ENCODE measurements around the gene SNAPC3. TPM values are rescaled to one million over a fixed set of nuclear protein-coding genes. Genes with fewer than 3 reads are reported as not detected.
"Not testable (repeated sequence)": the region's sequence is repeated elsewhere in the genome, so short reads cannot be mapped to it uniquely, and the experiment has no call there.

Gene SNAPC3
- 20.9 TPM for polyA plus RNA-seq (2013)

- under 1% methylated on average over 62 of the region's 70 CpGs for WGBS (ENCODE audit: insufficient coverage)
- H3K36me3 ChIP-seq (ENCODE audit: control insufficient read depth in 4 of 4, insufficient read depth in 4 of 4, low read length in 3 of 4), result peaks cover 3 to 19% (median 16%) of the 10 kb centered on the region in 4 experiments
- POLR2A ChIA-PET, result no interaction called here
- H3K4me1 ChIP-seq (ENCODE audit: control extremely low read depth in 1 of 4, control insufficient read depth in 4 of 4, insufficient read depth in 4 of 4, low read length in 3 of 4), result peaks cover 6 to 20% (median 14%) of the 10 kb centered on the region in 4 experiments
- peak; percentile 97 to 98 (median 97) for DNase-seq
- peak within 1 kb of the TSS; percentile 61 to 78 for H3K27ac ChIP-seq (ENCODE audit: insufficient read depth in 1 of 2, low read depth in 1 of 2, low read length in 2 of 2, poor library complexity in 1 of 2, severe bottlenecking in 2 of 2)
- H3K9me3 ChIP-seq (ENCODE audit: control extremely low read depth in 1 of 5, control insufficient read depth in 4 of 5, insufficient read depth in 2 of 5, low read depth in 1 of 5, low read length in 4 of 5), result no peaks in the 10 kb centered on the region
- CTCF ChIA-PET, result interaction anchor here (0.8 to 2.0 kb wide), 6 partner anchors 16 to 210 kb away, joined by 3 to 10 read pairs (median 4); partner anchors contain the start of gene TTC39B
- no peaks in the 10 kb centered on the region for H3K27me3 ChIP-seq (replicated peaks in 2 of 5; ENCODE audit: control insufficient read depth in 4 of 5, insufficient read depth in 5 of 5, low read length in 4 of 5)
- H3K4me3 ChIP-seq (ENCODE audit: control insufficient read depth in 1 of 7, extremely low read depth in 1 of 7, insufficient read depth in 4 of 7, low read depth in 2 of 7, low read length in 6 of 7), result peak within 1 kb of the TSS; percentile 94 to 99 (median 98)
Measured at GRCh38 chr9:15422372-15423230, at the start of gene SNAPC3. TSS of gene SNAPC3 (plus strand) at chr9:15422876. CDS start at chr9:15422880, 4 bp downstream.

- H3K9me3 ChIP-seq (ENCODE audit: control extremely low read depth in 1 of 5, control insufficient read depth in 4 of 5, insufficient read depth in 2 of 5, low read depth in 1 of 5, low read length in 4 of 5), result peaks cover 0 to 2% (median 0%) of the 10 kb centered on the region in 5 experiments
- DNase-seq, result no peak
- 76% methylated on average over 2 of the region's 2 CpGs for WGBS (ENCODE audit: insufficient coverage)
- CTCF ChIA-PET, result interaction anchor here (1.0 to 1.9 kb wide), 4 partner anchors 12 to 67 kb away, joined by 3 to 5 read pairs (median 4); partner anchors contain the start of gene TTC39B
- H3K4me1 ChIP-seq (ENCODE audit: control extremely low read depth in 1 of 4, control insufficient read depth in 4 of 4, insufficient read depth in 4 of 4, low read length in 3 of 4), result peaks cover 0 to 10% (median 3%) of the 10 kb centered on the region in 4 experiments
- no peaks in the 10 kb centered on the region for H3K27me3 ChIP-seq (replicated peaks in 2 of 5; ENCODE audit: control insufficient read depth in 4 of 5, insufficient read depth in 5 of 5, low read length in 4 of 5)
- H3K36me3 ChIP-seq (ENCODE audit: control insufficient read depth in 4 of 4, insufficient read depth in 4 of 4, low read length in 3 of 4), result no peaks in the 10 kb centered on the region
- no peak overlapping the region for H3K4me3 ChIP-seq (ENCODE audit: control insufficient read depth in 1 of 7, extremely low read depth in 1 of 7, insufficient read depth in 4 of 7, low read depth in 2 of 7, low read length in 6 of 7)
- POLR2A ChIA-PET, result no interaction called here
- H3K27ac ChIP-seq (ENCODE audit: insufficient read depth in 1 of 2, low read depth in 1 of 2, low read length in 2 of 2, poor library complexity in 1 of 2, severe bottlenecking in 2 of 2), result no peak overlapping the region
Measured at GRCh38 chr9:15373881-15374280, 48.8 kb upstream of the SNAPC3 start.

- WGBS (ENCODE audit: insufficient coverage), result 67% methylated on average over 2 of the region's 4 CpGs
- Histone ChIP-seq H3K4me3 (ENCODE audit: control insufficient read depth in 1 of 7, extremely low read depth in 1 of 7, insufficient read depth in 4 of 7, low read depth in 2 of 7, low read length in 6 of 7) (no peak overlapping the region), H3K9me3 (ENCODE audit: control extremely low read depth in 1 of 5, control insufficient read depth in 4 of 5, insufficient read depth in 2 of 5, low read depth in 1 of 5, low read length in 4 of 5) (peaks cover 0 to 2% (median 0%) of the 10 kb centered on the region in 5 experiments), H3K27me3 (replicated peaks in 2 of 5; ENCODE audit: control insufficient read depth in 4 of 5, insufficient read depth in 5 of 5, low read length in 4 of 5) (no peaks in the 10 kb centered on the region), H3K27ac (ENCODE audit: insufficient read depth in 1 of 2, low read depth in 1 of 2, low read length in 2 of 2, poor library complexity in 1 of 2, severe bottlenecking in 2 of 2) (no peak overlapping the region), H3K36me3 (ENCODE audit: control insufficient read depth in 4 of 4, insufficient read depth in 4 of 4, low read length in 3 of 4) (no peaks in the 10 kb centered on the region), H3K4me1 (ENCODE audit: control extremely low read depth in 1 of 4, control insufficient read depth in 4 of 4, insufficient read depth in 4 of 4, low read length in 3 of 4) (peaks cover 0 to 10% (median 3%) of the 10 kb centered on the region in 4 experiments)
- DNase-seq, result peak in 2 of 3 donors; percentile 69 to 75
- ChIA-PET POLR2A (no interaction called here), CTCF (interaction anchor here (1.0 to 1.9 kb wide), 4 partner anchors 12 to 67 kb away, joined by 3 to 5 read pairs (median 4); partner anchors contain the start of gene TTC39B)
Measured at GRCh38 chr9:15374310-15374709, 48.4 kb upstream of the SNAPC3 start.

- Histone ChIP-seq H3K36me3 (ENCODE audit: control insufficient read depth in 4 of 4, insufficient read depth in 4 of 4, low read length in 3 of 4) (no peaks in the 10 kb centered on the region), H3K27me3 (replicated peaks in 2 of 5; ENCODE audit: control insufficient read depth in 4 of 5, insufficient read depth in 5 of 5, low read length in 4 of 5) (no peaks in the 10 kb centered on the region), H3K4me1 (ENCODE audit: control extremely low read depth in 1 of 4, control insufficient read depth in 4 of 4, insufficient read depth in 4 of 4, low read length in 3 of 4) (peaks cover 0 to 10% (median 3%) of the 10 kb centered on the region in 4 experiments), H3K9me3 (ENCODE audit: control extremely low read depth in 1 of 5, control insufficient read depth in 4 of 5, insufficient read depth in 2 of 5, low read depth in 1 of 5, low read length in 4 of 5) (peaks cover 0 to 2% (median 0%) of the 10 kb centered on the region in 5 experiments), H3K27ac (ENCODE audit: insufficient read depth in 1 of 2, low read depth in 1 of 2, low read length in 2 of 2, poor library complexity in 1 of 2, severe bottlenecking in 2 of 2) (no peak overlapping the region), H3K4me3 (ENCODE audit: control insufficient read depth in 1 of 7, extremely low read depth in 1 of 7, insufficient read depth in 4 of 7, low read depth in 2 of 7, low read length in 6 of 7) (no peak overlapping the region)
- DNase-seq, result no peak
- POLR2A ChIA-PET, result no interaction called here
- CTCF ChIA-PET, result interaction anchor here (1.2 to 1.9 kb wide), 3 partner anchors 13 to 68 kb away, joined by 4 to 5 read pairs (median 5); partner anchors contain the start of gene TTC39B
- 100% methylated on average over 2 of the region's 3 CpGs for WGBS (ENCODE audit: insufficient coverage)
Measured at GRCh38 chr9:15374825-15375224, 47.9 kb upstream of the SNAPC3 start.

GRCh38 chr9:15377625-15378540, 44.8 kb upstream of the SNAPC3 start:
- ChIA-PET CTCF (interaction anchor here (0.5 to 1.4 kb wide), 2 partner anchors 13 to 18 kb away, joined by 3 read pairs; no protein-coding TSS in a partner anchor), POLR2A (no interaction called here)
- Histone ChIP-seq H3K27ac (ENCODE audit: insufficient read depth in 1 of 2, low read depth in 1 of 2, low read length in 2 of 2, poor library complexity in 1 of 2, severe bottlenecking in 2 of 2) (no peak overlapping the region), H3K27me3 (replicated peaks in 2 of 5; ENCODE audit: control insufficient read depth in 4 of 5, insufficient read depth in 5 of 5, low read length in 4 of 5) (no peaks in the 10 kb centered on the region), H3K9me3 (ENCODE audit: control extremely low read depth in 1 of 5, control insufficient read depth in 4 of 5, insufficient read depth in 2 of 5, low read depth in 1 of 5, low read length in 4 of 5) (peaks cover 0 to 2% (median 0%) of the 10 kb centered on the region in 5 experiments), H3K4me1 (ENCODE audit: control extremely low read depth in 1 of 4, control insufficient read depth in 4 of 4, insufficient read depth in 4 of 4, low read length in 3 of 4) (peaks cover 0 to 10% (median 3%) of the 10 kb centered on the region in 4 experiments), H3K36me3 (ENCODE audit: control insufficient read depth in 4 of 4, insufficient read depth in 4 of 4, low read length in 3 of 4) (no peaks in the 10 kb centered on the region), H3K4me3 (ENCODE audit: control insufficient read depth in 1 of 7, extremely low read depth in 1 of 7, insufficient read depth in 4 of 7, low read depth in 2 of 7, low read length in 6 of 7) (no peak overlapping the region)
- 100% methylated on average over 1 of the region's 4 CpGs for WGBS (ENCODE audit: insufficient coverage)
- peak in 1 of 3 donors; percentile 11 for DNase-seq

GRCh38 chr9:15379317-15379716, 43.4 kb upstream of the SNAPC3 start:
- 93% methylated on average over 3 of the region's 4 CpGs for WGBS (ENCODE audit: insufficient coverage)
- POLR2A ChIA-PET; H3K27me3 ChIP-seq (replicated peaks in 2 of 5; ENCODE audit: control insufficient read depth in 4 of 5, insufficient read depth in 5 of 5, low read length in 4 of 5); H3K36me3 ChIP-seq (ENCODE audit: control insufficient read depth in 4 of 4, insufficient read depth in 4 of 4, low read length in 3 of 4); H3K4me3 ChIP-seq (ENCODE audit: control insufficient read depth in 1 of 7, extremely low read depth in 1 of 7, insufficient read depth in 4 of 7, low read depth in 2 of 7, low read length in 6 of 7); H3K9me3 ChIP-seq (ENCODE audit: control extremely low read depth in 1 of 5, control insufficient read depth in 4 of 5, insufficient read depth in 2 of 5, low read depth in 1 of 5, low read length in 4 of 5); CTCF ChIA-PET; H3K27ac ChIP-seq (ENCODE audit: insufficient read depth in 1 of 2, low read depth in 1 of 2, low read length in 2 of 2, poor library complexity in 1 of 2, severe bottlenecking in 2 of 2); DNase-seq; H3K4me1 ChIP-seq (ENCODE audit: control extremely low read depth in 1 of 4, control insufficient read depth in 4 of 4, insufficient read depth in 4 of 4, low read length in 3 of 4): not testable (repeated sequence)

Data from common myeloid progenitor, CD34-positive (primary cell).